ENCODE measurements around the gene RAET1G.
A peak's percentile ranks its signal among the peaks of the same experiment; 100 is the strongest.
"Not testable (repeated sequence)": the region's sequence is repeated elsewhere in the genome, so short reads cannot be mapped to it uniquely, and the experiment has no call there.

The RAET1G gene

GRCh38 chr6:149917679-149918078, 5.2 kb downstream of the RAET1G start:
- DNase-seq (ENCODE audit: low read depth, low spot score), result no peak
- no peak overlapping the region for H3K27ac ChIP-seq

DNA sequence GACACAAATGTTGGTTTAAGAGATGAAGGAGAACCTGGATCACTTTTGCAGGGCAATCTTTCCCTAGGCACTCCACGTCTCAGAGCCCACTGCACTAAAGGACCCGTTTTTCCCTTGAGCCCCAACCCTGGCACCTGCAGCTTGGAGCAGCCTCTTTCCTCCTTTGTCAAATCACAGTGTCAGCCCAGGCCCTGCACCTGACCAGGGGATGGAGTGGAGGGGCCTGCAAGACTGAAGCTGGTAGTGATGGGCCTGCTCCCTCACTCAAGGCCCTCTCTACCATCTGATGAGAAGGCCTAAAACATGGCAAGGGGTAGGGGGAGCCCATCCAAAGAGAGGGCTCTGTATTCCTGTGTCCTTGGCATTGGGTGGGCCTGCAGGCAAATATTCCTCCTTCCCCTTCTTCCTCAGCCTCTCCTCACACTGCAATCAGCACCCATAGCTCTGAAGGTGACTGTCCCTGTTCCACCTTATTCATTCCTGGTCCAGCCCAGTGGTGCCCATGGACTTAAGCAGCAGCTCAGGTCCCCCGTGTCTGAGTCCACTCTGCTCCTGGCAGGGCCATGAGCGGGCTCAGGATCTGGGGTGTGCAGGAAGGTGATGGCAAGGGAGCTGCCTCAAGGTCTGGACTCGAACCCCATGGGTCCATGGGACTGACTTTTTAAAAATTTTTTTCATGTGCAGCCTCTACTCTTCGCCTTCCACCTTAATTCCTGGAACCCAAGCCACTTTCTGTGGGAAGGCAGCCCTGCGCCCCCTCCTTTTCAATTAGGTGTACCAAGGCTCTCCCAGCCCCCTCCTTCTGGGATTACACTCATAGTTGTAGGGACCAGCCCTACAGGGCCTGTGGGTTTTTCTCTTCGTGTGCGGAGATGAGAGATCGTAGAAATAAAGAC, 6.7 kb downstream of the RAET1G start:
- H3K27ac ChIP-seq, result no peak overlapping the region
- no peak for DNase-seq (ENCODE audit: low read depth, low spot score)

- DNase-seq (ENCODE audit: low read depth, low spot score), result no peak
- H3K27ac ChIP-seq, result no peak overlapping the region
Measured at GRCh38 chr6:149913540-149914240, 9.2 kb downstream of the RAET1G start.

- DNase-seq (ENCODE audit: low read depth, low spot score), result no peak
- no peak overlapping the region for H3K27ac ChIP-seq
Measured at GRCh38 chr6:149913085-149913484, 9.8 kb downstream of the RAET1G start.

- H3K27ac ChIP-seq; DNase-seq (ENCODE audit: low read depth, low spot score): not testable (repeated sequence)
Measured at GRCh38 chr6:149912680-149913079, 10.2 kb downstream of the RAET1G start.

GRCh38 chr6:149910721-149911151, 12.2 kb downstream of the RAET1G start:
- no peak overlapping the region for H3K27ac ChIP-seq
- DNase-seq (ENCODE audit: low read depth, low spot score), result no peak

DNA sequence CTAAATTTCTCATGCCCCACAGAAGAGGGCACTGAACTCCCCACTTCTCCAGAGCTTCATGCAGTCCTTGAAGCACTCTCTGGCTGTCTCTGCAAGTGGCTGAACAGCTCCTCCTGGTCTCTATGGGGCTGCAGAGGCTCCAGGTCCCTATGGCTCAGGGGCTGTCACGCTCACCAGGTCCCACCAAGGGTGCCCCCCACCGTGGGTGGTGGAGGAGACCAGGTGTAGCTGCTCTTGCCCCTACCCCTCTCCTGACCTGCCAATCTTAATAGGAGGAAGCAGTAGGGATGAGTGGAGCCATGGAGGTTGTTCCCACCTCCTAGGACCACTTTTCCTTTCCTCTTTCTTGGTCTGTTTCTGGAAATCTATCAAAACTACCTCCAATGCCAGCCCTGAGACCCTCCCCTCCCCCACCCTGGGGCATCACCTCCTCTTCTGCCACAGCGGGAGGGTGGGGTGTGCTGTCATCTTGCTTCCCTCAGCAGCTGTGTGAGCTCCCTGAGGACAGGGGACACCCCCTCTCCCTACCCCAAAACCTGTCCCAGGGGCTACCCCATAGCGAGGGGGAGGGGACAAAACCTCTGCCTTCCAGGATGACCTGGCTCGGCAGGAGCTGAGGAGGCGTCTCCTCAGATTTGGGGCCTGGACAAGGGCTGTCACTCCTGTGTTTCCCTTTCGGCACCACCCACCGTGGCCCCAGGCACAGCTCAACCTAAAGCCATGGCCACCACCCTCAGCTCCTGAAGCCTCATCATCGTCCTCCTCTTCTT, 13.0 kb downstream of the RAET1G start:
- no peak for DNase-seq (ENCODE audit: low read depth, low spot score)
- no peak overlapping the region for H3K27ac ChIP-seq

- H3K27ac ChIP-seq; DNase-seq (ENCODE audit: low read depth, low spot score): not testable (repeated sequence)
Measured at GRCh38 chr6:149908480-149908879, 14.4 kb downstream of the RAET1G start.

DNA sequence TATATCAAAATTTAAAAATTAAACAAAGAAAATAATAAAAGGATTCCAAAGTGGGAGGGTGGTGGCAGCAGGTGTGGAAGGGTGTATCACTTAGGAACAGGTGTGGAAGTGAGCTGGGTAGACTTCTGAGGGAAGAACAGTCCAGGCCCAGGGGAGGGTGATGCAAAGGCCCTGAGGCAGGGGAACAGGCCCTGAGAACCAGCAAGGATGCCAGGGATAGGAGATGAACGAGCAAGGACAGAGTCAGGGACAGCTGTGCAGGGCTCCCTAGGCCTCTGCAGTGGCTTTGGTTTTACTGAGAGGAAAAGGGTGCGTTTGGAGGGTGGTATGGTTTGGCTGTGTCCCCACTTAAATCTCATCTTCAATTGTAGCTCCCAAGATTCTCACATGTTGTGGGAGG, 15.6 kb downstream of the RAET1G start:
- no peak for DNase-seq (ENCODE audit: low read depth, low spot score)
- H3K27ac ChIP-seq, result no peak overlapping the region

DNA sequence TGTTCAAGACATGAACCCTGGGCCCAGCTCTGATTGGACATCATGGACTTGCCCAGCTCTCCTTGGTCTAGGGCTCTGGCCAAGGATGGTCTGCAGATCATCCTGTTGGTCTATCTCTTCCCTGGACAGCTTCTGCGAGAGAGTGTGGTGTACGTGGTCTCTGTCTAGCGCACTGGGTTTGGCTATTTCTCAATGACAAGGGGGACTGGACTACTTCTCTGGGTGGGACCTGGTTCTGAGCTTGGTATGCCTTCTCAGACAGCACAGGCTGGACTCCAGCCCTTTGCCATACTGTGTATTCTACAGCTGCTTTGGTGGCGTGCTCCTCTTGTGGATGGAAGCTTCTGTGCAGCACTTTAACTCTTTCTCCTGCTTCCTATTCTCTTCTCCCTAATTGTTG, 16.5 kb downstream of the RAET1G start:
- no peak overlapping the region for H3K27ac ChIP-seq
- no peak for DNase-seq (ENCODE audit: low read depth, low spot score)

DNA sequence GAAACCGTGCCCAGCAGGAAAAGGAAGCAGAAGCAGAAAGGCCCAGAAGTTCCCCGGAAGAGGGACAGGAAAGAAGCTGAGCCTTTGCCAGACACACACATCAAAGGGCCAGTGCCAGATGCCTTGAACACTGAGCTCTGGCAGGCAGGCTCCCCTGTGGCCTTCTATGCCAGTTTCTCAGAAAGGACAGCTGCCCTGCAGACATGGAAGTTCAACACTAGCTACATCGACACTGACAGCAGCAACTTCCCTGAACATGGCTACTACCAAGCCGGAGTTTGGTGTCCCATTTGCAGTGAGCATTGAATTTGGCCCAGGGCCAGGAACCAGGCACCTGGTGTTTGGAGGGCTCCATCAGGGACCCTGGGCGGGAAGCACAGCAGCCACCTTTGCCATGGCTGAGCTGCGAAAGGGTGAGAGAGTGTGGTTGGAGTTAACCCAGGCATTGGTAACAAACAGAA, 17.0 kb downstream of the RAET1G start:
- no peak overlapping the region for H3K27ac ChIP-seq
- no peak for DNase-seq (ENCODE audit: low read depth, low spot score)

- no peak for DNase-seq (ENCODE audit: low read depth, low spot score)
- H3K27ac ChIP-seq, result no peak overlapping the region
Measured at GRCh38 chr6:149905371-149905910, 17.5 kb downstream of the RAET1G start.

DNA sequence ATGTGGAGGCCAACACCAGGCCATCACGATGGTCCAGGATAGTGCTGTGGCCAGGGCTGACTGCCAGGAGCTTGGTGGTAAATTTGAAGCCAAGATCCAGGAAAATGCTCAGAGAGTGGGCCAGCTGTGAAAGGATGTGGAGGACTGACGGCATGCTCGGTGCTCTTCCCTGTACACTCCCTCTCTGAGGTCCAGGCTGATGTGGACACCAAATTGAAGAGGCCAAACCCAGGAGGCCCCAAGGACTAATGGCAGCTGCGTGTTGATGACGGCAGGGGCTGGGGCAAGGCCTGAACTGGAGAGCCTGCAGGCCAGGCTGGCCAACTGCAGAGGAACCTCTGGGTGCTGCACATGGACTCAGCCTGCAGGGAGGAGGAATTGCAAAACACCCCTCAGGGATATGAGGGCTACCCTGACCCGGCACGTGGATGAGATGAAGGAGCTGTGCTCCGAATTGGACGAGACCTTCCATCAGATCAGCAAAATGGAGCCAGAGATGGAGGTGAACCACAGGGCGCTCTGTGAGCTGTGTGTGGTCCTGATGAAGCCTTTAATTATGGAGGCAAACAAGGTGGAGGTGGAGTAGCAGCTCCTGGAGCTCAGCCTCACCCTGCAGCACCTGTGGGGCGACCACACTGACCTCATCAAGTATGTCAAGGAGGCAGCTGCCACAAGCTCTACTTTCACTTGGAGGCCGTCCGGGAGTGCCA, 18.1 kb downstream of the RAET1G start:
- H3K27ac ChIP-seq, result no peak overlapping the region
- DNase-seq (ENCODE audit: low read depth, low spot score), result no peak

DNA sequence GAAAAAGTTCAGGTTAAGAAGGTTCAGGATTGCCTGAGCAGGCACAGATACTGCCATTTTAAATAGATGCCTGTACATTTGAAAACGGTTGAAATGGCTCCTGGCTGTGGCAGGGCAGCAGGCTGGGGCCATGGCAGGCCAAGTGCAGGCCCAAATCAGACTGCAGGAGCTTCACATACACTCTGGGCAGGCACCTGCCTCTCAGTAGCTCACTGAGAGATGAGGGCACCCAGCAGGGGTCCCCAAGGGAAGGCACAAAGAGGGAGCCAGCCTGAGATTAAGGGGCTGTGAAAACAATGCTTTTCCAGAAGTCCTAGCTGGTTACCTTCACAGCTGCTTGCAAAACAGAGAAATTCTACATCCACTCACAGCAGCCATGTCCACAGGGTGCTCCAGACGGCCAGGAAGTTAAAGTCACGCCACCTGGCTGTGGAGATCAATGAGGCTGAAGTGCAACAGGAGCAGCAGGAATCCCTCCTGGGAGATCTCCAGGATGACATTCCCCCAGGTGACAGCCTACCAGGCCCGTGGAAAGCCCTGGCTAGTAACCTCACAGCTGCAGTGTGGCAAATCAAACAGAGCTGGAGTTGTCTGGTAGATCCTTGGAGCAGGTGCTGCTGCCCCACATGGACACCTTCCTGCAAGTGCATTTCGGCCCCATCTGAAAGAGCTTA, 18.8 kb downstream of the RAET1G start:
- DNase-seq (ENCODE audit: low read depth, low spot score), result no peak
- no peak overlapping the region for H3K27ac ChIP-seq

GRCh38 chr6:149901444-149902140, 21.3 kb downstream of the RAET1G start:
- DNase-seq (ENCODE audit: low read depth, low spot score), result no peak
- H3K27ac ChIP-seq, result no peak overlapping the region

GRCh38 chr6:149900620-149901443, 22.1 kb downstream of the RAET1G start:
- peak; percentile 74 for DNase-seq (ENCODE audit: low read depth, low spot score)
- H3K27ac ChIP-seq, result peak overlapping the region; percentile 70

DNA sequence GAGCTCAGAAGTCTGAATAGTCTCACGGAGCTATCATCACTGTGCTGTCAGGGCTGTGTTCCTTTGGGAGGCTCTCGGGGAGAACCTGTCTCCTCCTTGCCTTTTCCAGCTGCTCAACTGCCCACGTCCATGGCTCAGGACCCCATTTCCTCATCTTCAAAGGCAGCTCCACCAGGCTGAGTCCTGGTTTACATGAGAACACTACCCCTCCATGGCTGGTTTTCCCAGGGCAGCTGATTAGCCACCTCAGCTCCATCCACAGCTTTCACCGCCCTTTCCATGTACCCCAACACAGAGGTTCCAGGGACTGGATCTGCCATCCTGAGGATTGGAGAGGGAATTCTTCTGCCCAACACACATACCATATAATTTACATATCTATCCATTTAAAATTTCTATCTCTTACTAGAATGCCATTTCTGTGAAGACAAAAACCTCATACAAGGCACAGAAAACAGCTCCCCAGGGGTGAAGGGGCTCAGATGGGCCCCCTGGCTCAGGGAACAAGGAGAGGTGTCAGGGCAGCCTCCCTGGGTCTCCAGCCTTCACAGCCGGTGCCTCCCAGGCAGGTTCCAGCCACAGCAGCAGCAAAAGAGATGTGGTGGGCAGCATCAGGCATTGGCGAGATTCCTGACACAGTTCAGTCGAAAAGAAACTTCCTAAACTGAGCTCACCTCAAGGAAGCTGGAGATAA, 22.8 kb downstream of the RAET1G start:
- peak overlapping the region; percentile 70 for H3K27ac ChIP-seq
- DNase-seq (ENCODE audit: low read depth, low spot score), result no peak

Measured in epithelial cell of prostate (primary cell).